Caco-2 (cell line): ENCODE measurements around the gene TMEM205. TPM values are rescaled to one million over a fixed set of nuclear protein-coding genes. Genes with fewer than 3 reads are reported as not detected.

Source experiments
- BruUV-seq: library from RNA; stranded (reverse); fragments of 400-500 nt; replicated peaks from 2 replicates; lab custom pipeline; 2021; lab: Mats Ljungman, UMichigan
- CTCF ChIA-PET: fragments of 300-600 bp; sonication (Branson Sonifier 250); formaldehyde crosslinking; loops from one replicate; lab custom pipeline; 2022; ENCODE audit warnings: antibody characterized with exemption; lab: Charles Lee
- POLR2A ChIA-PET: fragments of 300-600 bp; sonication (Branson Sonifier 250); formaldehyde crosslinking; loops from one replicate; lab custom pipeline; 2022; ENCODE audit warnings: antibody characterized with exemption; lab: Charles Lee
- DNase-seq, 2 experiments: peaks; one replicate each; pipeline versions ENCODE4 v3.0.0 to v3.0.0-alpha.2; 2020 to 2022
- H3K27me3 ChIP-seq: replicated peaks from 2 replicates; pipeline ENCODE4 v1.6.0; 2011; ENCODE audit warnings: low read length; ENCODE audit not compliant: control insufficient read depth, insufficient read depth
- H3K36me3 ChIP-seq: 2 replicates; pipeline ENCODE4 v1.5.1; 2011; ENCODE audit warnings: low read length; ENCODE audit not compliant: control insufficient read depth, insufficient read depth
- H3K4me1 ChIP-seq: fragments of 250-450 bp; sonication (Bioruptor Pico); 2 replicates; pipeline ENCODE4 v1.5.1; 2020; ENCODE audit warnings: mild to moderate bottlenecking
- H3K4me3 ChIP-seq: 2 replicates; pipeline ENCODE4 v1.5.1; 2011; ENCODE audit warnings: low read depth, mild to moderate bottlenecking, control low read depth, low read length
- H3K9me3 ChIP-seq: fragments of 250-450 bp; sonication (Bioruptor Pico); 2 replicates; pipeline ENCODE4 v1.5.1; 2020; ENCODE audit warnings: mild to moderate bottlenecking, moderate library complexity
- H3K27ac Mint-ChIP-seq: one replicate; pipeline ENCODE4 v1.8.0; 2022; ENCODE audit warnings: mixed read lengths; ENCODE audit not compliant: unreplicated experiment
- H3K27me3 Mint-ChIP-seq: one replicate; pipeline ENCODE4 v1.8.0; 2022; ENCODE audit warnings: mixed read lengths; ENCODE audit not compliant: insufficient read depth, unreplicated experiment
- H3K36me3 Mint-ChIP-seq: one replicate; pipeline ENCODE4 v1.8.0; 2022; ENCODE audit warnings: mild to moderate bottlenecking, mixed read lengths; ENCODE audit not compliant: insufficient read depth, unreplicated experiment
- H3K4me1 Mint-ChIP-seq: one replicate; pipeline ENCODE4 v1.8.0; 2022; ENCODE audit warnings: low read depth, mixed read lengths; ENCODE audit not compliant: unreplicated experiment
- H3K4me3 Mint-ChIP-seq: one replicate; pipeline ENCODE4 v1.8.0; 2022; ENCODE audit warnings: mild to moderate bottlenecking, moderate library complexity, mixed read lengths; ENCODE audit not compliant: unreplicated experiment
- H3K9me3 Mint-ChIP-seq: one replicate; pipeline ENCODE4 v1.8.0; 2022; ENCODE audit warnings: mixed read lengths; ENCODE audit not compliant: unreplicated experiment
- CTCF ChIP-seq, 2 experiments: fragments of 200-600 bp in 1 of 2; IDR thresholded peaks; 1 replicate in 1 of 2; 2 replicates in 1 of 2; pipeline versions ENCODE4 v1.5.1 to v1.8.0; 2011 to 2022; ENCODE audit warnings: antibody characterized with exemption in 1 of 2, control low read depth in 1 of 2, inconsistent platforms in 1 of 2, low read depth in 1 of 2, low read length in 1 of 2, mild to moderate bottlenecking in 1 of 2, moderate library complexity in 1 of 2; ENCODE audit not compliant: insufficient read depth in 1 of 2, severe bottlenecking in 1 of 2, unreplicated experiment in 1 of 2
- intact Hi-C: fragments of 100-400 bp; cut with micrococcal nuclease; formaldehyde crosslinking; loops from one replicate; pipeline ENCODE4 v1.10.0; 2022; ENCODE audit not compliant: unreplicated experiment
- total RNA-seq: library from RNA; stranded (reverse); gene quantifications from 2 replicates; pipeline ENCODE4 v1.2.3, GENCODE V29; 2022

Gene TMEM205
- total RNA-seq, 1 experiment from 2014 or later: 68.3 TPM

GRCh38 chr19:11331502-11331901 lies 14.6 kb downstream of the TMEM205 start:
- no peaks in the 10 kb centered on the region for H3K4me1 Mint-ChIP-seq
- H3K36me3 ChIP-seq: peaks cover 5% of the 10 kb centered on the region
- no peak overlapping the region for H3K4me3 Mint-ChIP-seq
- no peaks in the 10 kb centered on the region for H3K4me1 ChIP-seq
- H3K9me3 ChIP-seq: no peaks in the 10 kb centered on the region
- intact Hi-C loops: no loop called here
- no peaks in the 10 kb centered on the region for H3K27me3 ChIP-seq
- no peak for DNase-seq
- CTCF ChIA-PET: interaction anchor here (0.7 kb wide), 1 partner anchor 8 kb away, joined by 3 read pairs; the partner anchor contains the start of gene RAB3D
- H3K27ac Mint-ChIP-seq: no peak overlapping the region
- no peak overlapping the region for H3K4me3 ChIP-seq
- no peaks in the 10 kb centered on the region for H3K27me3 Mint-ChIP-seq
- POLR2A ChIA-PET: no interaction called here
- no TSS peak for BruUV-seq
- no peak for TF ChIP-seq CTCF (IDR thresholded peaks at IDR 0.05; ENCODE audit: insufficient read depth in 1 of 2, low read depth in 1 of 2, low read length in 1 of 2, severe bottlenecking in 1 of 2, unreplicated experiment in 1 of 2)
- H3K36me3 Mint-ChIP-seq: peaks cover 36% of the 10 kb centered on the region
- no peaks in the 10 kb centered on the region for H3K9me3 Mint-ChIP-seq

GRCh38 chr19:11330127-11330526 lies 15.9 kb downstream of the TMEM205 start:
- DNase-seq: no peak
- Histone ChIP-seq H3K27me3 (no peaks in the 10 kb centered on the region), H3K36me3 (peaks cover under 1% of the 10 kb centered on the region), H3K9me3 (no peaks in the 10 kb centered on the region), H3K4me1 (no peaks in the 10 kb centered on the region), H3K4me3 (no peak overlapping the region)
- peaks cover 26% of the 10 kb centered on the region for H3K36me3 Mint-ChIP-seq
- CTCF ChIA-PET: no interaction called here
- no peaks in the 10 kb centered on the region for H3K9me3 Mint-ChIP-seq
- no peaks in the 10 kb centered on the region for H3K4me1 Mint-ChIP-seq
- no TSS peak for BruUV-seq
- H3K27me3 Mint-ChIP-seq: no peaks in the 10 kb centered on the region
- POLR2A ChIA-PET: no interaction called here
- H3K27ac Mint-ChIP-seq: no peak overlapping the region
- no peak overlapping the region for H3K4me3 Mint-ChIP-seq
- intact Hi-C loops: no loop called here
- TF ChIP-seq CTCF (IDR thresholded peaks at IDR 0.05; ENCODE audit: insufficient read depth in 1 of 2, low read depth in 1 of 2, low read length in 1 of 2, severe bottlenecking in 1 of 2, unreplicated experiment in 1 of 2): no peak

- TF ChIP-seq CTCF (IDR thresholded peaks at IDR 0.05; ENCODE audit: insufficient read depth in 1 of 2, low read depth in 1 of 2, low read length in 1 of 2, severe bottlenecking in 1 of 2, unreplicated experiment in 1 of 2): no peak
- intact Hi-C loops: no loop called here
- Histone ChIP-seq H3K9me3 (no peaks in the 10 kb centered on the region), H3K4me3 (no peak overlapping the region), H3K4me1 (peaks cover 7% of the 10 kb centered on the region; the same call in 1 of the 2 replicates), H3K27me3 (no peaks in the 10 kb centered on the region), H3K36me3 (no peaks in the 10 kb centered on the region; the same call in 1 of the 2 replicates)
- no peak overlapping the region for H3K4me3 Mint-ChIP-seq
- DNase-seq: no peak
- no peaks in the 10 kb centered on the region for H3K27me3 Mint-ChIP-seq
- no peaks in the 10 kb centered on the region for H3K9me3 Mint-ChIP-seq
- peaks cover 18% of the 10 kb centered on the region for H3K4me1 Mint-ChIP-seq
- CTCF ChIA-PET: interaction anchor here (1.2 kb wide), 1 partner anchor 49 kb away, joined by 3 read pairs; the partner anchor contains the start of gene SWSAP1
- H3K36me3 Mint-ChIP-seq: peaks cover 20% of the 10 kb centered on the region
- no peak overlapping the region for H3K27ac Mint-ChIP-seq
- POLR2A ChIA-PET: no interaction called here
- no TSS peak for BruUV-seq
These were observed 20.5 kb downstream of the TMEM205 start for GRCh38 chr19:11325544-11325943.
